ENCODE measurements around the gene GRK5.

Gene GRK5

DNA sequence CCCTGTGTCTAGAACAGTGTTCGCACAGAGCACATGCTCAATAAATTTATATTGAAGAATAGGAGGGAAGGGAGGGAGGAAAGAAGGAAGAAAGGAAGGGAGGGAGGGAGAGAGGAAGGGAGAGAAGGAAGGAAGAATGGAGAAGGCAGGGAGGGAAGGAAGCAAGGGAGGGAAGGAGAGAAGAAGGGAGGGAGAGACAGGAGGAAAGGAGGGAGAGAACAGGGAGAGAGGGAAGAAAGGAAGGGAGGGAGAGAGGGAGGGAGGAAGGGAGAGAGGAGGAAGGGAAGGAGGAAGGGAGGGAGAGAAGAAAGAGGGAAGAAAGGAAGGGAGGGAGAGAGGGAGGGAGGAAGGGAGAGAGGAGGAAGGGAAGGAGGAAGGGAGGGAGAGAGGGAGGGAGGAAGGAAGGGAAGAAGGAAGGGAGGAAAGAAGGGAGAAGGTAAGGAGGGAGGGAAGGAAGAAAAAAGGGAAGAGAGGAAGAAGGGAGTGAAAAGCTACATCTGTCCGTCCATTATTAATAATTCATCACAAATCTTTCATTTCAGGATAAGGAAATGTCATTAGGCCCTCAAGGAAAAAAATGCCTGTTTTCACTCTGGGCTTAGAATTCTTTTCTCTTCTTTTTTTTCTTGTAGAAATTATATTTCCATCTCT is 79.7 kb downstream of the GRK5 start:
- no peaks in the 10 kb centered on the region for H3K27me3 Mint-ChIP-seq
- no peak overlapping the region for H3K4me3 Mint-ChIP-seq
- H3K27ac Mint-ChIP-seq, result no peak overlapping the region
- H3K9me3 Mint-ChIP-seq, result peaks cover 10% of the 10 kb centered on the region
- intact Hi-C loops (cut with micrococcal nuclease), result no loop called here
- no peaks in the 10 kb centered on the region for H3K36me3 Mint-ChIP-seq (ENCODE audit: low read depth)
- H3K4me1 Mint-ChIP-seq (ENCODE audit: low read depth), result peaks cover 27% of the 10 kb centered on the region

DNA sequence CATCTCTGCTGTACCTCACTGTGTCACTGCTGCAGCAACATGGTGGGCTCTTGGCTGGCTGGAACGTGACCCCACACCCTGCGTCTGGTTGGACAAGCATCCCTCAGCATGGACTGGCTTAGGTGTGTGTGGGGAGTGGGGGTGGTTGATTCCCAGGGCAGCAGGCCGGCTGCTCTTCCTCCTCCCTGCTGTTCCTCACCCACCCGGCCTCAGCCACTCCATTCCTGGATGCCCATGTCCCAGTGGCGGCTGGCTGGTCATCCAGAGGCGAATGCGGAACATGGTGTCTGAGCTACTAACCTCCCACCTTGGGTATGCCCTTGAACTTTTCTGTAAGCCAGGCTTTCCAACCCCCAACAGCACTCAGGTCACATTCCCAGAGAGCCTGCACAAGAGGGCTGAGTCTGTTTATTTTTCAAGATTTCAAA is 81.2 kb downstream of the GRK5 start:
- H3K27me3 Mint-ChIP-seq, result no peaks in the 10 kb centered on the region
- H3K4me1 Mint-ChIP-seq (ENCODE audit: low read depth), result peaks cover 27% of the 10 kb centered on the region
- intact Hi-C loops (cut with micrococcal nuclease), result no loop called here
- H3K27ac Mint-ChIP-seq, result no peak overlapping the region
- peaks cover 15% of the 10 kb centered on the region for H3K9me3 Mint-ChIP-seq
- H3K4me3 Mint-ChIP-seq, result no peak overlapping the region
- no peaks in the 10 kb centered on the region for H3K36me3 Mint-ChIP-seq (ENCODE audit: low read depth)

DNA sequence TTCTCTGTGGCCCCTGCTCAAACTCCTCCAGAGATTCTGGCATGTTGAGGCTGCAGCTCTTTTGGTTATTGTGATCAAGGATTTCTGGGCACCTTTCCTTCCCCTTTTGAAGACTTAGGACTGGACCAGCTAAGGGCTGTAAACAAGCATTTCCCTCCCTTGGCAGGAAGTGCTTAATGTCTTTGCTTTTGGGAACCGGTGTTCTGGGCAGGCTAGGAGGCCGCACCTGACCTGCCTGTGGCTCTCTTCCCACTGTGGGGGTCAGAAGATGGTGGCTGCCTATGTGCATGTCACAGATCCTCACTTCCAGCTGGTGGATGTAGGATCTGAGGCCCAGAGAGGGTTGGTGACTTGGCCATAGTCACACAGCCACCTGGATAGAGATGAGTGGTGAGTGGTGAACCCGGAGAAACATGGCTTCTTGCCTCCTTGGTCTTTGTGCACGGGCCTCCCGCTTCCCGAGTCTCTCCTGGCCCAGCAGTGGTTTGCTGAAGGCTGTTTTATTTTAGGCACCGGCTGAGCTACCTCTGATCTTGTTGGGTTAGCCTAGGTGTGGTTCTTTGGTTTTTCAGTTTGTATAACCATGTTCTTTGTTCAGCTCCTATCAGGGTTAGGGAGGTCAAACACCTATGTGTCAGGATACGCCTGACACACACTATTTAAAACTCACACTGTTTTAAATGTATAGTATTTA is 82.0 kb downstream of the GRK5 start:
- H3K4me1 Mint-ChIP-seq (ENCODE audit: low read depth), result peaks cover 27% of the 10 kb centered on the region
- intact Hi-C loops (cut with micrococcal nuclease), result no loop called here
- no peak overlapping the region for H3K27ac Mint-ChIP-seq

DNA sequence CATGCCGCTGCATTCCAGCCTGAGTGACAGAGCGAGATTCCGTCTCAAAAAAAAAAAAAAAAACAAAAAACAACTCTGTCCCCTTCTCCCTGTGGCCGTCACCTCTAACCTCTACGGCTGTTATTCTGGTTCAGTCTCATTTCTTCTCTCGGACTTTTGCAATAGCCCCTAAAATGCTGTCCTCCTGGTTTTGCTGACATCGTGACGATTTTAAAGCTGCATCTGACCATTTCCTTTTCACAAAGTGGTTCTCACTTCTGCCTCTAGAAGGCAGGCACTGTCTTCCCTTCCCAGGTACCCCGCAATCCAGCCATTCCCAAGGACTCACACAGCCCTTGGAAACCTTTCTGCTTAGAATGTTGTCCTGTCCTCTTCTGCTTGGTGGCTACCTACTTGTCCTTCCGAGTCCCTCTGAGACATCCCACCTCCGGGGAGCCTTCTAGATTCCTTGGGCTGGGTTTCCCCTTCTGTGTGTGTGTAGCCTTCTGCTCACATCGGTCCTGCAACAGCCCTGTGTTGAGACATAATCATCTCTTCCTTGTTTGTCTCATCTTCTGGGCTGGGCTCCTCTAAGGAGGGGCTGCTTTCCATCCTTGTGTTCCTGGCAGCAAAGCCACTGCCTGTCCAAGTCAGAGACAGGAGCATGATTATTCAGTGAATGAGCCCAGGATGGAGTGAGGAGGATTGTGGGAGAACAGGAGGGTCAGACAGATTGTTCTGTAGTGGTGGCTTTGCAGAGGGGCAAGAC is 83.1 kb downstream of the GRK5 start:
- H3K36me3 Mint-ChIP-seq (ENCODE audit: low read depth), result no peaks in the 10 kb centered on the region
- H3K27me3 Mint-ChIP-seq, result no peaks in the 10 kb centered on the region
- H3K4me3 Mint-ChIP-seq, result no peak overlapping the region
- peaks cover 27% of the 10 kb centered on the region for H3K4me1 Mint-ChIP-seq (ENCODE audit: low read depth)
- peaks cover 15% of the 10 kb centered on the region for H3K9me3 Mint-ChIP-seq
- no peak overlapping the region for H3K27ac Mint-ChIP-seq
- intact Hi-C loops (cut with micrococcal nuclease), result no loop called here

More for the DNA sequence above, 82.0 kb downstream of the GRK5 start:
- Mint-ChIP-seq H3K9me3 (peaks cover 15% of the 10 kb centered on the region), H3K4me3 (no peak overlapping the region), H3K27me3 (no peaks in the 10 kb centered on the region), H3K36me3 (ENCODE audit: low read depth) (no peaks in the 10 kb centered on the region)

DNA sequence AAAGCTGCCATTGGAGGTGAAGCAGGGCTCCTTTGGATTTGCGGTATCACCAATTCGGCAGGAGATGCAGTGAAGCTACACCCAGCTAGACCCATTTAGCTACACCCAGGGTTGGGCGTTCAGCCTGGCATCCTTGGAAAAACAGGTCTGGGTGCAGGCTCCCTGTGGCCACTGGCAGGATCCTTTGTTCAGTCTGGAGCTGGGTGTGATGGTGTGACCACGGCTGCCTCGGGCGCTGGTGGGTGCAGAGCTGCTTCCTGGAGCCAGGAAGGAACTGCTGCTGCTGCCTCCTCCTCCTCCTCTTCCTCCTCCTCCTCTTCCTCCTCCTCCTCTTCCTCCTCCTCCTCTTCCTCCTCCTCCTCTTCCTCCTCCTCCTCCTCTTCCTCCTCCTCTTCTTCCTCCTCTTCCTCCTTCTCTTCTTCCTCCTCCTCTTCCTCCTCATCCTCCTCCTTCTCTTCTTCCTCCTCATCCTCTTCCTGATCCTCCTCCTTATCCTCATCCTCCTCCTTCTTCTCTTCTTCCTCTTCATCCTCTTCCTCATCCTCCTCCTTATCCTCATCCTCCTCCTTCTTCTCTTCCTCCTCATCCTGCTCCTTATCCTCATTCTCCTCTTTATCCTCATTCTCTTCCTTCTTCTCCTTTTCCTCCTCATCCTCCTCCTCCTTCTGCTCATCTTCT is 84.0 kb downstream of the GRK5 start:
- H3K9me3 Mint-ChIP-seq, result peaks cover 15% of the 10 kb centered on the region
- no peaks in the 10 kb centered on the region for H3K27me3 Mint-ChIP-seq
- H3K4me1 Mint-ChIP-seq (ENCODE audit: low read depth), result peaks cover 27% of the 10 kb centered on the region
- intact Hi-C loops (cut with micrococcal nuclease), result no loop called here
- no peak overlapping the region for H3K27ac Mint-ChIP-seq
- no peaks in the 10 kb centered on the region for H3K36me3 Mint-ChIP-seq (ENCODE audit: low read depth)
- H3K4me3 Mint-ChIP-seq, result no peak overlapping the region

DNA sequence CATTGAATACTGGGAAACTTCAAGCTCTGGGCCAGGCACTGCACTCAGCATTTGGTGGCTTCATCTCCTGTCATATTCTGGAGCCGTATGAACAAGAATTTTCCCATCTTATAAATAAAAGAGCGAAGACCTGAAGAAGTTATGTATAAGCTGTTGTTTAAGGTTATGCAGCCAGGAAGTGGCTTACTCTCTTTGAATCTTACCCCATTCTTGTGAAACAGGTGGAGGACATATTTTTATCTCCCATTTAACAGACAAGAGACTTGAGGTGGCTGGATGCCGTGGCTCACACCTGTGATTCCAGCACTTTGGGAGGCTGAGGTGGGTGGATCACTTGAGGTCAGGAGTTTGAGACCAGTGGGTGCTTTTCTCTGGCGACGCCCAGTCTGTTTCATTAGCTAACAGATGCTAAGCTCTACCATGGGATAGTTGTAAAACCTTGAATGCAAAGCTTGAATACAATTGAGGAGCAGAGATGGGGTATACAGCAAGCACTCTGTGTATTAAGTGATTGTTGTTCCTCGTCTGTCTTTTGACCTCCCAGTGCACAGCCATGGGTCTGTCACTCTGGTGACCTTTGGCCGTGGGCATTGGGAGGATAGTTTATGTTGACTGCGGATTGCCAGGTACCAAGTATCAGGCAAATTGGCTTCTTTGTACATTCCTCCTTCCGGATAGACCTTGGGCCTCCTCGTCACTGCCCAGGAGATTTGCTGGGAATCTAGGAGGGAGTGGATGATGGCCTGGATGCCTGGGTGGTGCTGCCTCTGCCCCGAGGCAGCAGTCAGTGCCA is 85.8 kb downstream of the GRK5 start:
- Mint-ChIP-seq H3K27me3 (no peaks in the 10 kb centered on the region), H3K9me3 (peaks cover 24% of the 10 kb centered on the region), H3K36me3 (ENCODE audit: low read depth) (no peaks in the 10 kb centered on the region), H3K27ac (no peak overlapping the region), H3K4me1 (ENCODE audit: low read depth) (peaks cover 27% of the 10 kb centered on the region), H3K4me3 (no peak overlapping the region)
- intact Hi-C loops (cut with micrococcal nuclease), result no loop called here

DNA sequence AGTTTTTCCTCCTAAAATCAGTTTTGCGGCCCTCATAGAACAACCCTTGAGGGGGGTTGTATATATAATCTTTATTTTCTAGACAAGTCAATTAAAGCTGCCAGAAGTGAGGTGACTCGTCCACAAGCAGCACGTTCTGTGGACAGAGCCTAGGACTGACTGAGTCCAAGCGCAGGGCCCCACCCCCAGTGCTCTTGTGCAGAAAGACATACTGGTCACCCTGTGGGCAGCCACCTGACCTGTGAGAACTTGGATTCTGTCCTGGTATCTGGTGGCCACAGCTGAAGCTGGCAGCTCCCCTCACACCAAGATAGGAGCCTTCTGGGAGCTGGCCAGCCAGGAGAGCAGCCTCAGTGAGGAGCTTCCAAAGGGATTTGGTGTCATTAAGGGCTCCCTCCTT is 89.3 kb downstream of the GRK5 start:
- no peak overlapping the region for H3K4me3 Mint-ChIP-seq
- H3K9me3 Mint-ChIP-seq, result peaks cover 18% of the 10 kb centered on the region
- H3K4me1 Mint-ChIP-seq (ENCODE audit: low read depth), result peaks cover 10% of the 10 kb centered on the region
- no peaks in the 10 kb centered on the region for H3K27me3 Mint-ChIP-seq
- intact Hi-C loops (cut with micrococcal nuclease), result no loop called here
- H3K27ac Mint-ChIP-seq, result no peak overlapping the region
- no peaks in the 10 kb centered on the region for H3K36me3 Mint-ChIP-seq (ENCODE audit: low read depth)

DNA sequence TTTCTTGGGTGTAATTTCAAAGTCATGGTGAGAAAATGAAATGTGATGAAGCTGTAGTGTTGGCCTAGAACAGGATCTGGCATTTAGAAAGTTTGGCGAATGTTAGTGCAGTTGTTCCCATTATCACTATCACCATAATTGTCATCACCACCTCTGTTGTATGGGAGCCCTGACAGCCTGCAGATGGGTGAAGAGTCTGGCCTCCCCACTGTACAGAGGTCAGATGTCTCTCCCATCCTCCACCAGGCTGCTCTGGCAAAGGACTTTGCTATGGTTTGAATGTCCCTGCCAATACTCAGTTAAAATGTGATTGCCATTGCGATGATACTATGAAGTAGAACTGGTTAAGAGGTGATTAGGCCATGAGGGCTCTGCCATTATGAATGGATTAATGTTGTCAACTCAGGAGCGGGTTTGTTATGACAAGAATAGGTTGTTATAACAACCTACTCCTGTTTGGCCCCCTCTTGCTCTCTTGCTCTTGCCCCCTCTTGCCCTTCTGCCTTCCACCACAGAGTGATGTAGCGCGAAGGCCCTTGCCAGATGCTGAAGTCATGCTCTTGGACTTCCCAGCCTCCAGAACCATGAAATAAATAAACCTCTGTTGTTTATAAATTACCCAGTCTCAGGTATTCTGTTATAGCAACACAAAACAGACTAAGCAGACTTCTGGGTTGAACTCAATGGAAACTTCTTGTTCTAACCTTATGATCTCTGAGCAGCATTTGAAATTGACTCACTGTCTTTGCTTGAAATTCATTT is 90.0 kb downstream of the GRK5 start:
- Mint-ChIP-seq H3K4me3 (no peak overlapping the region), H3K9me3 (peaks cover 11% of the 10 kb centered on the region), H3K27ac (no peak overlapping the region), H3K4me1 (ENCODE audit: low read depth) (peaks cover 9% of the 10 kb centered on the region), H3K27me3 (no peaks in the 10 kb centered on the region), H3K36me3 (ENCODE audit: low read depth) (no peaks in the 10 kb centered on the region)
- intact Hi-C loops (cut with micrococcal nuclease), result no loop called here

DNA sequence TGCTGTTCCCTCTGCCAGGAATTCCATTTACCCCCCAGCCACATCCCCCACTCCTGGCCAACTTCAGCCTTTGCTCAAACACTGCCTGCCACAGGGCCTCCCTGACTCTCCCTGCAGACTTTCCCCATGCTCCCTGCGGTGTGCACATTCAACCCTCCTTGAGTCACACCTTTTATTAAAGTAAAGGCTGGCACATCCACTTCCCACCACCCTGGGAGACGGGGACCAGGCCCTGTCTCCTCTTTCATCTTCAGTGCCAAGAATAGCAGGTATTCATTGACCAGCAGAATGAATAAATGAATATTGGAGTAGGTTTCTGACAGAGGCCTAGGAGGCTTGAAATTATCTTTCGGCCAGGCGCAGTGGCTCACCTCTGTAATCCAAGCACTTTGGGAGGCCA is 91.4 kb downstream of the GRK5 start:
- H3K4me1 Mint-ChIP-seq (ENCODE audit: low read depth), result peaks cover 9% of the 10 kb centered on the region
- intact Hi-C loops (cut with micrococcal nuclease), result no loop called here
- no peaks in the 10 kb centered on the region for H3K36me3 Mint-ChIP-seq (ENCODE audit: low read depth)
- H3K4me3 Mint-ChIP-seq, result no peak overlapping the region
- H3K27ac Mint-ChIP-seq, result no peak overlapping the region
- no peaks in the 10 kb centered on the region for H3K27me3 Mint-ChIP-seq
- H3K9me3 Mint-ChIP-seq, result peaks cover 9% of the 10 kb centered on the region

DNA sequence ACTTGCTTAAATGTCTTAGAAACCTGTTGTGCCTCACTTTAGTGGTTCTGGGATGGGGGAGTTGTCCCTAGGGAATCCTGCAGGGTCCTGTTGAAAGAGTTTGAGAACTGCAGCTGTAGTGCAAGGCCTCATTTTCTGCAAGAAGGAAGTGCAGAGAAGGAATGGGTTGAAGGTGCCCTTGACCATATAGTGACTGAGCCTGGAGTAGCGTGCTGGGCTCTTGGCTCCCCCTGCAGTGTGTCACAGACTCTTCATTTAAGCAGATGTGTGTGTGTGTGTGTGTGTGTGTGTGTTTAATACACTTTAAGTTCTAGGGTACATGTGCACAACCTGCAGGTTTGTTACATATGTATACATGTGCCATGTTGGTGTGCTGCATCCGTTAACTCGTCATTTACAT is 92.2 kb downstream of the GRK5 start:
- Mint-ChIP-seq H3K4me1 (ENCODE audit: low read depth) (peaks cover 11% of the 10 kb centered on the region), H3K9me3 (peaks cover 9% of the 10 kb centered on the region), H3K27me3 (peaks cover 3% of the 10 kb centered on the region), H3K36me3 (ENCODE audit: low read depth) (no peaks in the 10 kb centered on the region), H3K4me3 (no peak overlapping the region), H3K27ac (no peak overlapping the region)
- intact Hi-C loops (cut with micrococcal nuclease), result no loop called here

DNA sequence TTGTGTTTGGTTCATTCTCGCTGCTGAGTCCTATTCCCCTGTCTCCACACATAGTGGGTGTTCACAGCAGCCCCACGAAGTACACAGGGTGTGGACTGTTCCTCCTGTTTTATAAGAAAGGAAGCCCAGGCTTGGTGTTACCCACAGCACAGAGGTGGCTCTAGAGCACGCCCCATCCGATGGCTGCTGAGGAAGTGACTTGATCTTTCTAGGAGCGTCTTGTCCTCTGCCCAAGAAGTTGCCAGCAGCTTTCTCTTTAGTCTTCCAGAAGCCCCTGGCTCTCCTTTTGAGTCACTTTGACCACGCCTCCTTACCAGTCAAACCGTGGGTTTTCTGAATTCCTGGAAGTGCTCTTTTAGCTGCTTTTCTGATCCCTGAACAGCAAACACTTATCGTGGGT is 94.0 kb downstream of the GRK5 start:
- intact Hi-C loops (cut with micrococcal nuclease), result no loop called here
- Mint-ChIP-seq H3K36me3 (ENCODE audit: low read depth) (no peaks in the 10 kb centered on the region), H3K27me3 (peaks cover 15% of the 10 kb centered on the region), H3K27ac (no peak overlapping the region), H3K9me3 (peaks cover 9% of the 10 kb centered on the region), H3K4me3 (no peak overlapping the region), H3K4me1 (ENCODE audit: low read depth) (peaks cover 30% of the 10 kb centered on the region)

DNA sequence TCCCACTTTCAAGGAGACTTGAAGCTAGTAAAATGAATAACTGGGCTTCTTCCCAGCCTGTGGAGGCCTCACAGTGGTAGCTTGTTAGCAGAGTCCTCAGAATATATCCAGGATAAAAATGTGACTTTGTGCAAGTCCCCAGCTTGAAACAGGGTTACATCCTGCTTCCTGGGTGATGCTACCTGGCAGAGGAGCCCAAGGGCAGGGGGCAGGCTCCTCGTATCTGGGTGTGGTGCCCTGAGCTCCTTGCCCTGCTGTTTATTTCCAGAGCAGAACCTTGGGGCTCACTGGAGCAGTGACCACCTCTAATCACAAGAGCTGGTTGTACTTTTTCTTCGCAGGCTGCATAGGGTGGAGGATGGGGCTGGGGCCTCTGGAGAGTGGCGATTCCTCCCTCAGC is 94.8 kb downstream of the GRK5 start:
- Mint-ChIP-seq H3K36me3 (ENCODE audit: low read depth) (no peaks in the 10 kb centered on the region), H3K9me3 (peaks cover 8% of the 10 kb centered on the region), H3K27me3 (peaks cover 21% of the 10 kb centered on the region), H3K4me1 (ENCODE audit: low read depth) (peaks cover 34% of the 10 kb centered on the region), H3K27ac (no peak overlapping the region), H3K4me3 (no peak overlapping the region)
- intact Hi-C loops (cut with micrococcal nuclease), result no loop called here
